Neural cell (in vitro differentiated cells): ENCODE results near the gene AFDN. TPM values are rescaled to one million over a fixed set of nuclear protein-coding genes. Genes with fewer than 3 reads are reported as not detected.

Source experiments
- H2AFZ ChIP-seq: fragments of 200-600, 300-800 bp; sonication (generic), shearing (Covaris generic); 2 replicates; pipeline ENCODE4 v1.6.0; 2014; ENCODE audit warnings: low read depth, mild to moderate bottlenecking, antibody characterized with exemption, low read length, moderate library complexity
- H3F3A ChIP-seq: fragments of 200-600 bp; shearing (Covaris generic); 2 replicates; pipeline ENCODE4 v1.6.1; 2016; ENCODE audit warnings: mild to moderate bottlenecking, moderate library complexity, mixed read lengths, antibody characterized with exemption, low read length; ENCODE audit not compliant: insufficient read depth, poor library complexity, severe bottlenecking
- H3K27ac ChIP-seq: fragments of 200-600, 300-800 bp; sonication (generic), shearing (Covaris generic); 2 replicates; pipeline ENCODE4 v1.5.1; 2014; ENCODE audit warnings: mild to moderate bottlenecking, low read length, moderate library complexity
- H3K27me3 ChIP-seq: fragments of 300-800, 200-600 bp; sonication (generic), shearing (Covaris generic); 2 replicates; pipeline ENCODE4 v1.6.0; 2014; ENCODE audit warnings: mild to moderate bottlenecking, low read depth, low read length, moderate library complexity; ENCODE audit not compliant: insufficient read depth
- H3K36me3 ChIP-seq: fragments of 300-800, 200-600 bp; sonication (generic), shearing (Covaris generic); 2 replicates; pipeline ENCODE4 v1.5.1; 2014; ENCODE audit warnings: mild to moderate bottlenecking, antibody characterized with exemption, low read length, moderate library complexity; ENCODE audit not compliant: insufficient read depth
- H3K4me2 ChIP-seq: fragments of 300-800, 200-600 bp; sonication (generic), shearing (Covaris generic); 2 replicates; pipeline ENCODE4 v1.6.0; 2014; ENCODE audit warnings: mild to moderate bottlenecking, low read length
- H3K4me3 ChIP-seq: fragments of 300-800, 200-600 bp; sonication (generic), shearing (Covaris generic); 2 replicates; pipeline ENCODE4 v1.5.1; 2014; ENCODE audit warnings: mild to moderate bottlenecking, low read length, moderate library complexity
- H3K79me2 ChIP-seq: fragments of 200-600 bp; shearing (Covaris generic); replicated peaks from 2 replicates; pipeline ENCODE4 v1.6.0; 2014; ENCODE audit warnings: mild to moderate bottlenecking, low read length, moderate library complexity; ENCODE audit not compliant: insufficient read depth
- H3K9ac ChIP-seq: fragments of 300-800, 200-600 bp; sonication (generic), shearing (Covaris generic); 2 replicates; pipeline ENCODE4 v1.6.1; 2016; ENCODE audit warnings: mild to moderate bottlenecking, low read length, mixed read lengths
- H3K9me2 ChIP-seq: fragments of 200-600 bp; shearing (Covaris generic); 2 replicates; pipeline ENCODE4 v1.6.1; 2016; ENCODE audit warnings: mild to moderate bottlenecking, low read length, mixed read lengths; ENCODE audit not compliant: insufficient read depth
- H3K9me3 ChIP-seq: fragments of 200-600, 300-800 bp; sonication (generic), shearing (Covaris generic); 2 replicates; pipeline ENCODE4 v1.6.1; 2016; ENCODE audit warnings: mild to moderate bottlenecking, mixed run types, low read length, moderate library complexity, mixed read lengths
- H4K20me1 ChIP-seq: fragments of 200-600 bp; shearing (Covaris generic); 2 replicates; pipeline ENCODE4 v1.6.1; 2016; ENCODE audit warnings: mild to moderate bottlenecking, mixed run types; ENCODE audit not compliant: insufficient read depth
- EP300 ChIP-seq: fragments of 450-650 bp; conservative IDR thresholded peaks from 2 replicates; pipeline ENCODE4 v1.6.1; 2014; ENCODE audit warnings: antibody characterized with exemption, mild to moderate bottlenecking, moderate library complexity; ENCODE audit not compliant: poor library complexity, severe bottlenecking
- EZH2 ChIP-seq: fragments of 200-600, 300-800 bp; shearing (Covaris generic), sonication (generic); IDR thresholded peaks from 2 replicates; pipeline ENCODE4 v1.6.1; 2014; ENCODE audit warnings: antibody characterized with exemption, low read length, borderline replicate concordance, mild to moderate bottlenecking; ENCODE audit not compliant: insufficient read depth, poor library complexity, severe bottlenecking
- MXI1 ChIP-seq: fragments of 450-650 bp; conservative IDR thresholded peaks from 2 replicates; pipeline ENCODE4 v1.6.1; 2014; ENCODE audit warnings: antibody characterized with exemption, mild to moderate bottlenecking; ENCODE audit not compliant: poor library complexity, severe bottlenecking
- POLR2AphosphoS5 ChIP-seq: IDR thresholded peaks from 2 replicates; pipeline ENCODE4 v1.6.1; 2012
- RAD21 ChIP-seq: fragments of 450-650 bp; conservative IDR thresholded peaks from 2 replicates; pipeline ENCODE4 v1.6.1; 2014; ENCODE audit warnings: antibody characterized with exemption, mild to moderate bottlenecking, moderate library complexity
- SMC3 ChIP-seq: fragments of 450-650 bp; conservative IDR thresholded peaks from 2 replicates; pipeline ENCODE4 v1.6.1; 2014; ENCODE audit warnings: antibody characterized with exemption, mild to moderate bottlenecking, moderate library complexity; ENCODE audit not compliant: poor library complexity
- TAF1 ChIP-seq: IDR thresholded peaks from 2 replicates; pipeline ENCODE4 v1.6.1; 2012; ENCODE audit warnings: low read depth
- polyA plus RNA-seq: library from polyadenylated mRNA; depleted of rRNA; stranded (reverse); fragments of >200 nt; gene quantifications from 2 replicates; pipeline ENCODE4 v1.2.3, GENCODE V29; 2014
- TF ChIP-seq, protein P1 (sequence below): fragments of 450-650 bp; IDR thresholded peaks from 2 replicates; pipeline ENCODE4 v1.5.1; 2014; ENCODE audit warnings: antibody characterized with exemption, mild to moderate bottlenecking, moderate library complexity; ENCODE audit not compliant: poor library complexity, severe bottlenecking
- TF ChIP-seq, protein P2 (sequence below): IDR thresholded peaks from 2 replicates; pipeline ENCODE4 v1.6.1; 2012; ENCODE audit warnings: borderline replicate concordance

Gene AFDN
- polyA plus RNA-seq, 1 donor from 2014 or later, result 193 TPM

DNA sequence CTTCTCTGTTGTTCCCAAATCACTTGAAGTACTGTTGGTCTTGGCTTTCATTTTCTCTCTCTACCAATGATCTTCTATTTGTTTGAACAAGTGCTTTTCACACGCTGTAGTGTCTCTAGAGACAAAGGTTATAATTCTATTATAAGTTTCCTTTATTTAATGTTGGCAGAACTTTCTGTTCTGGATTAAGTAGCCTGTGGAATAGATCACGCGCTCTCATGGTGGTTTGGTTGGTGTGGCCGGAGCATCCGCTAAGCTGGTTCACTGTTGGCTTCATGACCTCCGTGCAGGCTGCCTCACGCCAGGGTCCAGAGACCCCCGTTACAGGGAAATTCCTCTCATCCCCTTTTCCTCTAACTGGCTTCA lies 139.8 kb downstream of the AFDN start:
- no peaks in the 10 kb centered on the region for H4K20me1 ChIP-seq
- H3K4me2 ChIP-seq, result no peak overlapping the region
- no peak overlapping the region for H2AFZ ChIP-seq
- H3F3A ChIP-seq, result no peaks in the 10 kb centered on the region
- no peaks in the 10 kb centered on the region for H3K9me3 ChIP-seq
- peaks cover 32% of the 10 kb centered on the region for H3K36me3 ChIP-seq
- TF ChIP-seq SMC3, result no peak
- TF ChIP-seq, protein P1, sequence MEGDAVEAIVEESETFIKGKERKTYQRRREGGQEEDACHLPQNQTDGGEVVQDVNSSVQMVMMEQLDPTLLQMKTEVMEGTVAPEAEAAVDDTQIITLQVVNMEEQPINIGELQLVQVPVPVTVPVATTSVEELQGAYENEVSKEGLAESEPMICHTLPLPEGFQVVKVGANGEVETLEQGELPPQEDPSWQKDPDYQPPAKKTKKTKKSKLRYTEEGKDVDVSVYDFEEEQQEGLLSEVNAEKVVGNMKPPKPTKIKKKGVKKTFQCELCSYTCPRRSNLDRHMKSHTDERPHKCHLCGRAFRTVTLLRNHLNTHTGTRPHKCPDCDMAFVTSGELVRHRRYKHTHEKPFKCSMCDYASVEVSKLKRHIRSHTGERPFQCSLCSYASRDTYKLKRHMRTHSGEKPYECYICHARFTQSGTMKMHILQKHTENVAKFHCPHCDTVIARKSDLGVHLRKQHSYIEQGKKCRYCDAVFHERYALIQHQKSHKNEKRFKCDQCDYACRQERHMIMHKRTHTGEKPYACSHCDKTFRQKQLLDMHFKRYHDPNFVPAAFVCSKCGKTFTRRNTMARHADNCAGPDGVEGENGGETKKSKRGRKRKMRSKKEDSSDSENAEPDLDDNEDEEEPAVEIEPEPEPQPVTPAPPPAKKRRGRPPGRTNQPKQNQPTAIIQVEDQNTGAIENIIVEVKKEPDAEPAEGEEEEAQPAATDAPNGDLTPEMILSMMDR, result no peak
- no peak for TF ChIP-seq POLR2AphosphoS5
- TF ChIP-seq, protein P2, sequence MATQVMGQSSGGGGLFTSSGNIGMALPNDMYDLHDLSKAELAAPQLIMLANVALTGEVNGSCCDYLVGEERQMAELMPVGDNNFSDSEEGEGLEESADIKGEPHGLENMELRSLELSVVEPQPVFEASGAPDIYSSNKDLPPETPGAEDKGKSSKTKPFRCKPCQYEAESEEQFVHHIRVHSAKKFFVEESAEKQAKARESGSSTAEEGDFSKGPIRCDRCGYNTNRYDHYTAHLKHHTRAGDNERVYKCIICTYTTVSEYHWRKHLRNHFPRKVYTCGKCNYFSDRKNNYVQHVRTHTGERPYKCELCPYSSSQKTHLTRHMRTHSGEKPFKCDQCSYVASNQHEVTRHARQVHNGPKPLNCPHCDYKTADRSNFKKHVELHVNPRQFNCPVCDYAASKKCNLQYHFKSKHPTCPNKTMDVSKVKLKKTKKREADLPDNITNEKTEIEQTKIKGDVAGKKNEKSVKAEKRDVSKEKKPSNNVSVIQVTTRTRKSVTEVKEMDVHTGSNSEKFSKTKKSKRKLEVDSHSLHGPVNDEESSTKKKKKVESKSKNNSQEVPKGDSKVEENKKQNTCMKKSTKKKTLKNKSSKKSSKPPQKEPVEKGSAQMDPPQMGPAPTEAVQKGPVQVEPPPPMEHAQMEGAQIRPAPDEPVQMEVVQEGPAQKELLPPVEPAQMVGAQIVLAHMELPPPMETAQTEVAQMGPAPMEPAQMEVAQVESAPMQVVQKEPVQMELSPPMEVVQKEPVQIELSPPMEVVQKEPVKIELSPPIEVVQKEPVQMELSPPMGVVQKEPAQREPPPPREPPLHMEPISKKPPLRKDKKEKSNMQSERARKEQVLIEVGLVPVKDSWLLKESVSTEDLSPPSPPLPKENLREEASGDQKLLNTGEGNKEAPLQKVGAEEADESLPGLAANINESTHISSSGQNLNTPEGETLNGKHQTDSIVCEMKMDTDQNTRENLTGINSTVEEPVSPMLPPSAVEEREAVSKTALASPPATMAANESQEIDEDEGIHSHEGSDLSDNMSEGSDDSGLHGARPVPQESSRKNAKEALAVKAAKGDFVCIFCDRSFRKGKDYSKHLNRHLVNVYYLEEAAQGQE, result no peak
- TF ChIP-seq MXI1, result no peak
- TF ChIP-seq EP300, result no peak
- no peak for TF ChIP-seq EZH2
- TF ChIP-seq RAD21, result no peak
- no peak for TF ChIP-seq TAF1
- peaks cover 5% of the 10 kb centered on the region for H3K79me2 ChIP-seq
- no peak overlapping the region for H3K9ac ChIP-seq
- no peak overlapping the region for H3K4me3 ChIP-seq
- no peaks in the 10 kb centered on the region for H3K9me2 ChIP-seq
- H3K27ac ChIP-seq, result no peak overlapping the region
- no peaks in the 10 kb centered on the region for H3K27me3 ChIP-seq

DNA sequence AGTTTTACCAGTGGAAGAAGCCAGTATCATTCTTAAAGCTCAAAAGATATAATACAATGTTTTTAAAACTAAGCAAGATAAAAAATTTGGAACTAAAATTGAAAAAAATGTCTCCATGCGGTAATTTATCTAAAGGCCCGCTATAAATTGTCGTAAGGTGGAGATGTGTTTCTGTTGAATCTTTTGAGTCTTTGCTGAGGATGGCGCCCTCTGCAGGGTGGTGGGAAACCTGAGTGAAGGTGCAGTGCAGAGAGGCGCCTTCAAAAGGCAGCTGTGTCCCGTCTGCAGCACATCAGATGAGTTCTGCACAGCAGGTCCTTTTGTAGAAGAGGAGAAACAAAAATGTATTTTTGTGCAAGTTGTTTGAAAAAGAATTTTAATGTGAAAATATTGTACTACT lies 141.4 kb downstream of the AFDN start:
- no peak overlapping the region for H3K27ac ChIP-seq
- H3K9ac ChIP-seq, result no peak overlapping the region
- H2AFZ ChIP-seq, result no peak overlapping the region
- no peaks in the 10 kb centered on the region for H3K79me2 ChIP-seq
- H3K27me3 ChIP-seq, result no peaks in the 10 kb centered on the region
- no peak overlapping the region for H3K4me2 ChIP-seq
- H3K9me2 ChIP-seq, result no peaks in the 10 kb centered on the region
- no peaks in the 10 kb centered on the region for H4K20me1 ChIP-seq
- no peak overlapping the region for H3K4me3 ChIP-seq
- TF ChIP-seq EZH2 (no peak), SMC3 (no peak)
- TF ChIP-seq, protein P1, result peak; percentile 23
- H3F3A ChIP-seq, result no peaks in the 10 kb centered on the region
- no peaks in the 10 kb centered on the region for H3K9me3 ChIP-seq
- H3K36me3 ChIP-seq, result peaks cover 37% of the 10 kb centered on the region
